GM18520 (cell line): ENCODE measurements around the gene AGBL4.
"Not testable (repeated sequence)": the region's sequence is repeated elsewhere in the genome, so short reads cannot be mapped to it uniquely, and the experiment has no call there.

Experiments used
- ATAC-seq: cut with Tn5 transposase; IDR thresholded peaks from one replicate; pipeline ENCODE4 v1.9.1; 2021; ENCODE audit not compliant: unreplicated experiment

AGBL4 gene

GRCh38 chr1:48563021-48563420 lies 1460.7 kb downstream of the AGBL4 start:
- no peak for ATAC-seq

- no peak for ATAC-seq
Observed at GRCh38 chr1:48561444-48561843, 1462.3 kb downstream of the AGBL4 start.

GRCh38 chr1:48560577-48560976 lies 1463.2 kb downstream of the AGBL4 start:
- ATAC-seq: no peak

GRCh38 chr1:48560116-48560515 lies 1463.6 kb downstream of the AGBL4 start:
- no peak for ATAC-seq

- no peak for ATAC-seq
Observed at GRCh38 chr1:48558366-48558765, 1465.4 kb downstream of the AGBL4 start.

GRCh38 chr1:48556186-48556850 lies 1467.4 kb downstream of the AGBL4 start:
- no peak for ATAC-seq

GRCh38 chr1:48555271-48555670 lies 1468.5 kb downstream of the AGBL4 start:
- ATAC-seq: no peak

- ATAC-seq: no peak
Observed at GRCh38 chr1:48552903-48553606, 1470.7 kb downstream of the AGBL4 start.

GRCh38 chr1:48552420-48552819 lies 1471.3 kb downstream of the AGBL4 start:
- ATAC-seq: no peak

GRCh38 chr1:48548985-48549384 lies 1474.8 kb downstream of the AGBL4 start:
- ATAC-seq: no peak

GRCh38 chr1:48547561-48548220 lies 1476.1 kb downstream of the AGBL4 start:
- no peak for ATAC-seq

- ATAC-seq: no peak
Observed at GRCh38 chr1:48543854-48544253, 1479.9 kb downstream of the AGBL4 start.

- ATAC-seq: no peak
Observed at GRCh38 chr1:48540587-48540986, 1483.2 kb downstream of the AGBL4 start.

- no peak for ATAC-seq
Observed at GRCh38 chr1:48536477-48536876, 1487.3 kb downstream of the AGBL4 start.

GRCh38 chr1:48532976-48533375 lies 1490.8 kb downstream of the AGBL4 start:
- ATAC-seq: no peak

- no peak for ATAC-seq
Observed at GRCh38 chr1:48530727-48531351, 1492.9 kb downstream of the AGBL4 start.

- no peak for ATAC-seq
Observed at GRCh38 chr1:48527051-48527450, 1496.7 kb downstream of the AGBL4 start.

GRCh38 chr1:48526008-48526710 lies 1497.6 kb downstream of the AGBL4 start:
- no peak for ATAC-seq

- no peak for ATAC-seq
Observed at GRCh38 chr1:48524892-48525467, 1498.8 kb downstream of the AGBL4 start.

GRCh38 chr1:48523558-48523957 lies 1500.2 kb downstream of the AGBL4 start:
- ATAC-seq: no peak

- ATAC-seq: not testable (repeated sequence)
Observed at GRCh38 chr1:48519896-48520295, 1503.9 kb downstream of the AGBL4 start.
